Smooth muscle cell (in vitro differentiated cells): ENCODE measurements around the gene DDX25. TPM values are rescaled to one million over a fixed set of nuclear protein-coding genes. Genes with fewer than 3 reads are reported as not detected.

Experiments used
- DNase-seq: peaks from one replicate; lab custom pipeline; 2025; ENCODE audit not compliant: unreplicated experiment; lab: John Stamatoyannopoulos, UW
- H2AFZ ChIP-seq: fragments of 200-600 bp; sonication (generic); 2 replicates; pipeline ENCODE4 v1.6.0; 2016; ENCODE audit warnings: antibody characterized with exemption, low read depth, mild to moderate bottlenecking
- H3F3A ChIP-seq: fragments of 200-600 bp; sonication (generic); 2 replicates; pipeline ENCODE4 v1.6.0; 2017; ENCODE audit warnings: antibody characterized with exemption, low read depth
- H3K27ac ChIP-seq: fragments of 200-600 bp; sonication (generic); 2 replicates; pipeline ENCODE4 v1.5.1; 2016; ENCODE audit warnings: low read depth, mild to moderate bottlenecking
- H3K27me3 ChIP-seq: fragments of 200-600 bp; sonication (generic); 2 replicates; pipeline ENCODE4 v1.6.1; 2016; ENCODE audit warnings: low read depth, mild to moderate bottlenecking
- H3K36me3 ChIP-seq: fragments of 200-600 bp; sonication (generic); 2 replicates; pipeline ENCODE4 v1.5.1; 2016; ENCODE audit warnings: low read depth
- H3K4me1 ChIP-seq: fragments of 200-600 bp; sonication (generic); 2 replicates; pipeline ENCODE4 v1.5.1; 2016; ENCODE audit warnings: low read depth
- H3K4me2 ChIP-seq: fragments of 200-600 bp; sonication (generic); 2 replicates; pipeline ENCODE4 v1.6.0; 2016; ENCODE audit warnings: mild to moderate bottlenecking
- H3K4me3 ChIP-seq: fragments of 200-600 bp; sonication (generic); 2 replicates; pipeline ENCODE4 v1.5.1; 2016; ENCODE audit warnings: mild to moderate bottlenecking
- H3K79me2 ChIP-seq: fragments of 200-600 bp; sonication (generic); 2 replicates; pipeline ENCODE4 v1.6.0; 2016; ENCODE audit warnings: low read depth, mild to moderate bottlenecking
- H3K9ac ChIP-seq: fragments of 200-600 bp; sonication (generic); 2 replicates; pipeline ENCODE4 v1.6.0; 2016; ENCODE audit warnings: low read depth
- H3K9me3 ChIP-seq: fragments of 200-600 bp; sonication (generic); replicated peaks from 2 replicates; pipeline ENCODE4 v1.5.1; 2016; ENCODE audit warnings: low read depth
- H4K20me1 ChIP-seq: fragments of 200-600 bp; sonication (generic); 2 replicates; pipeline ENCODE4 v1.6.0; 2016; ENCODE audit warnings: low read depth
- WGBS: methylation state at CpG from one replicate; pipeline ENCODE4 v1.1.7; 2016; ENCODE audit warnings: low lambda C conversion rate; 5-methylcytosine and 5-hydroxymethylcytosine counted together
- polyA plus RNA-seq: library from polyadenylated mRNA; unstranded; fragments of >200 nt; fragmentation: Nextera tagmentation; extraction: Ambion mirVana; gene quantifications from 2 replicates; pipeline ENCODE4 v1.2.1, GENCODE V29; 2016
- total RNA-seq: library from RNA; depleted of rRNA; stranded (reverse); fragments of >200 nt; gene quantifications from 2 replicates; pipeline ENCODE4 v1.2.3, GENCODE V29; 2014
- TF ChIP-seq, protein P1 (sequence below): fragments of 200-600 bp; sonication (generic); IDR thresholded peaks from 2 replicates; pipeline ENCODE4 v1.5.1; 2017; ENCODE audit warnings: borderline replicate concordance, mild to moderate bottlenecking, antibody characterized with exemption; ENCODE audit not compliant: insufficient read depth, poor library complexity, severe bottlenecking

DDX25 gene
- total and polyA plus RNA-seq, 2 experiments from 2014 or later, result 0.09 TPM; not detected in 1

DNA sequence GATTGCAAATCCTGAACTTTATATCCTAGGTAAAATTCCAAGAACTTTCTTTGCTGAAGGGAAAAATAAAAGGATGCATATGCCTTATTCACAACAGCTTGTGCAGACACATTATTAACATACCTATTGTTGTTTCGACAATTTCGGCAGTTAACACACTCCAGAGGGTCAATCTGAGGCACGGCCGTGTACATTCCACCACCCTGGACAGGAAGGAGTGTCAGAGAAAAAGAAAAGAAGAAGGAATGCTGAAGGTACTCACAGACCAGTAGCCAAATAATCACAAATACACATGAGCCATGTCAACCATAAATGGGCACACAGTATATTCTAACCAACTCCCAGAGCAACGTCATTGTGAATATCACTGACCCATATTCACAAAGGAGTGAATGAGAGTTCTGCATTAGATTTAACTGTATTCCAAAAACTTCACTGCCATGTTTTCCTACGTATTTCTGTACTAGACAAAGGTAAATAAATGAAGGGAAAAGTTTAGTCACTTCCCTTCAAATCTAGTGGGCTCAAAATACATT, 73.9 kb downstream of the DDX25 start:
- DNase-seq, result no peak
- no peak overlapping the region for H3K27ac ChIP-seq
- no peaks in the 10 kb centered on the region for H3K79me2 ChIP-seq
- H3K27me3 ChIP-seq, result no peaks in the 10 kb centered on the region
- no peak overlapping the region for H3K4me2 ChIP-seq
- no peak overlapping the region for H3K4me3 ChIP-seq
- no peak overlapping the region for H3K9ac ChIP-seq
- no peaks in the 10 kb centered on the region for H3F3A ChIP-seq
- H2AFZ ChIP-seq, result no peak overlapping the region
- H3K4me1 ChIP-seq, result no peaks in the 10 kb centered on the region
- TF ChIP-seq, protein P1, sequence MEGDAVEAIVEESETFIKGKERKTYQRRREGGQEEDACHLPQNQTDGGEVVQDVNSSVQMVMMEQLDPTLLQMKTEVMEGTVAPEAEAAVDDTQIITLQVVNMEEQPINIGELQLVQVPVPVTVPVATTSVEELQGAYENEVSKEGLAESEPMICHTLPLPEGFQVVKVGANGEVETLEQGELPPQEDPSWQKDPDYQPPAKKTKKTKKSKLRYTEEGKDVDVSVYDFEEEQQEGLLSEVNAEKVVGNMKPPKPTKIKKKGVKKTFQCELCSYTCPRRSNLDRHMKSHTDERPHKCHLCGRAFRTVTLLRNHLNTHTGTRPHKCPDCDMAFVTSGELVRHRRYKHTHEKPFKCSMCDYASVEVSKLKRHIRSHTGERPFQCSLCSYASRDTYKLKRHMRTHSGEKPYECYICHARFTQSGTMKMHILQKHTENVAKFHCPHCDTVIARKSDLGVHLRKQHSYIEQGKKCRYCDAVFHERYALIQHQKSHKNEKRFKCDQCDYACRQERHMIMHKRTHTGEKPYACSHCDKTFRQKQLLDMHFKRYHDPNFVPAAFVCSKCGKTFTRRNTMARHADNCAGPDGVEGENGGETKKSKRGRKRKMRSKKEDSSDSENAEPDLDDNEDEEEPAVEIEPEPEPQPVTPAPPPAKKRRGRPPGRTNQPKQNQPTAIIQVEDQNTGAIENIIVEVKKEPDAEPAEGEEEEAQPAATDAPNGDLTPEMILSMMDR, result no peak
- H3K36me3 ChIP-seq, result no peaks in the 10 kb centered on the region
- 83% methylated on average over 6 of the region's 6 CpGs for WGBS
- no peaks in the 10 kb centered on the region for H4K20me1 ChIP-seq
- H3K9me3 ChIP-seq, result no peaks in the 10 kb centered on the region

Other genes starting within 250 kb of the DDX25 start
- gene ACRV1, start 223.7 kb upstream of the DDX25 start, total RNA-seq, result not detected in 2 replicates
- gene ACRV1, start 223.7 kb upstream of the DDX25 start, polyA plus RNA-seq, result 0.25 and 0.37 TPM in 2 replicates
- gene PATE1, start 158.2 kb upstream of the DDX25 start, total RNA-seq, result not detected in 2 replicates
- gene PATE1, start 158.2 kb upstream of the DDX25 start, polyA plus RNA-seq, result not detected in 2 replicates
- gene PATE2, start 125.7 kb upstream of the DDX25 start, total RNA-seq, result not detected in 2 replicates
- 0.37 TPM in 1 of 2 replicates, not detected in the other for gene PATE2, start 125.7 kb upstream of the DDX25 start, polyA plus RNA-seq
- gene PATE3, start 116.4 kb upstream of the DDX25 start, total RNA-seq, result not detected in 2 replicates
- gene PATE3, start 116.4 kb upstream of the DDX25 start, polyA plus RNA-seq, result not detected in 2 replicates
- not detected in 2 replicates for gene PATE4, start 71.2 kb upstream of the DDX25 start, total RNA-seq
- not detected in 2 replicates for gene PATE4, start 71.2 kb upstream of the DDX25 start, polyA plus RNA-seq
- 2.3 and 6.4 TPM in 2 replicates for gene HYLS1, start 16.8 kb upstream of the DDX25 start, total RNA-seq
- gene HYLS1, start 16.8 kb upstream of the DDX25 start, polyA plus RNA-seq, result 2.6 and 4.1 TPM in 2 replicates
- gene PUS3, start 1.3 kb upstream of the DDX25 start, total RNA-seq, result 10.9 and 20.3 TPM in 2 replicates
- 9.9 and 12.2 TPM in 2 replicates for gene PUS3, start 1.3 kb upstream of the DDX25 start, polyA plus RNA-seq
- gene VSIG10L2, start 41.5 kb downstream of the DDX25 start, total RNA-seq, result not detected in 2 replicates
- not detected in 2 replicates for gene VSIG10L2, start 41.5 kb downstream of the DDX25 start, polyA plus RNA-seq
- gene CDON, start 158.4 kb downstream of the DDX25 start, total RNA-seq, result 14.8 and 21.1 TPM in 2 replicates
- 1.6 and 7.0 TPM in 2 replicates for gene CDON, start 158.4 kb downstream of the DDX25 start, polyA plus RNA-seq